ENCODE measurements around the gene OR5H2.
"Not testable (repeated sequence)": the region's sequence is repeated elsewhere in the genome, so short reads cannot be mapped to it uniquely, and the experiment has no call there.

The OR5H2 gene

GRCh38 chr3:98282205-98282604 is at the start of gene OR5H2:
OR5H2 (plus strand) TSS chr3:98282505; CDS start chr3:98282903, 398 bp downstream.
- no peak for DNase-seq (ENCODE audit: low read depth in 3 of 3, low spot score in 1 of 3)

- DNase-seq (ENCODE audit: low read depth in 3 of 3, low spot score in 1 of 3), result no peak
These were observed 48.8 kb upstream of the OR5H2 start for GRCh38 chr3:98233468-98233867.

DNA sequence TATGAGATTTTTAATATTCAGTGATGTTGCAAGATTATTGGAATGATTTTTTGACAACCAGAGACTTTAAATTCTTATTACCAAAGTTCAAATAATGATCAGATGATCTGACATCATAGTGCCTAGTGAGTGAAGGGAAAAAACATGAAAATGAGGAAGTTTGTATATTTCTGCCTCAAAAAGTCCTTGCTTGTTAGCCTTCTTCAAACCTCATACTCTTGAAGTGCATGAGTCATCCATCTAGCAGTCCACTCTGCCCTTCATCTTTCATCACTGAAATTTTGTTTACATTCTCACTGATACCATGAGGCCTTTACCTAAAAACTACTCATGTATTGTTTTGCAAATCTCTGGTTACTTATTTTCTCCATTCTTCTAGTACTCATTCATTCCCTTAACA is 42.2 kb upstream of the OR5H2 start:
- no peak for DNase-seq (ENCODE audit: low read depth in 3 of 3, low spot score in 1 of 3)

- DNase-seq (ENCODE audit: low read depth in 3 of 3, low spot score in 1 of 3), result no peak
These were observed 40.1 kb upstream of the OR5H2 start for GRCh38 chr3:98242155-98242554.

- no peak for DNase-seq (ENCODE audit: low read depth in 3 of 3, low spot score in 1 of 3)
These were observed 38.5 kb upstream of the OR5H2 start for GRCh38 chr3:98243843-98244242.

DNA sequence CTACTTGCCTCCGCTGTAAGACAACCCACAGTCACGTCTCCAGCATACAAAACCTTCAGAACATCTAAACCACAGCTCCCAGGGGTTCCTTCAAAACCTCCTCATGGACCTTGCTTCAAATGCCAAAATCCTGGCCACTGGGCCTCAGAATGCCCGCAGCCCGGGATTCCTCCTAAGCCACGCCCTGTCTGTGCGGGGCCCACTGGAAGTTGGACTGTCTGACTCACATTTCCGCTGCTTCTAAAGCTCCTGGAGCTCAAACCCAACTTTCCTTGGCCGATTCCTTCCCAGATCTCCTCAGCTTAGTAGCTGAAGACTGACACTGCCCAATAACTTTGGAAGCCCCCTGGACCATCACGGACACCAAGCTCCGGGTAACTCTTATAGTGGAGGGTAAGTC is 36.2 kb upstream of the OR5H2 start:
- no peak for DNase-seq (ENCODE audit: low read depth in 3 of 3, low spot score in 1 of 3)

- not testable (repeated sequence) for DNase-seq (ENCODE audit: low read depth in 3 of 3, low spot score in 1 of 3)
These were observed 26.3 kb upstream of the OR5H2 start for GRCh38 chr3:98256026-98256425.

GRCh38 chr3:98259707-98260106 is 22.6 kb upstream of the OR5H2 start:
- no peak for DNase-seq (ENCODE audit: low read depth in 3 of 3, low spot score in 1 of 3)

- no peak for DNase-seq (ENCODE audit: low read depth in 3 of 3, low spot score in 1 of 3)
These were observed 20.3 kb upstream of the OR5H2 start for GRCh38 chr3:98262046-98262445.

- no peak for DNase-seq (ENCODE audit: low read depth in 3 of 3, low spot score in 1 of 3)
These were observed 18.4 kb upstream of the OR5H2 start, which contains the start of gene OR5H6 for GRCh38 chr3:98263944-98264343. OR5H6 (plus strand) TSS chr3:98264244; CDS start chr3:98264333, 89 bp downstream.

DNA sequence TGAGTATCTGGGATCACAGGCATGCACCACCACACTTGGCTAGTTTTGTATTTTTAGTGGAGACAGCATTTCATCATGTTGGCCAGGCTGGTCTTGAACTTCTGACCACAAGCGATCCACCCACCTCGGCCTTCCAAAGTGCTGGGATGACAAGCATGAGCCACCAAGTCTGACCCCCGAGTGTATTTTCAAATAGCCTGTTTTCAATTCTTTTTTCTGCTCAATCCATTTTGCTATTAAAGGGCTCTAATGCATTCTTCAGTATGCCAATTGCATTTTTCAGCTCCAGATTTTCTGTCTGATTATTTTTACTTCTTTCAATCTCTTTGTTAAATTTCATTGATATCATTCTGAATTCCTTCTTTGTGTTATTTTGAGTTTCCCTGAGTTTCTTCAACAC is 12.5 kb upstream of the OR5H2 start:
- no peak for DNase-seq (ENCODE audit: low read depth in 3 of 3, low spot score in 1 of 3)

DNA sequence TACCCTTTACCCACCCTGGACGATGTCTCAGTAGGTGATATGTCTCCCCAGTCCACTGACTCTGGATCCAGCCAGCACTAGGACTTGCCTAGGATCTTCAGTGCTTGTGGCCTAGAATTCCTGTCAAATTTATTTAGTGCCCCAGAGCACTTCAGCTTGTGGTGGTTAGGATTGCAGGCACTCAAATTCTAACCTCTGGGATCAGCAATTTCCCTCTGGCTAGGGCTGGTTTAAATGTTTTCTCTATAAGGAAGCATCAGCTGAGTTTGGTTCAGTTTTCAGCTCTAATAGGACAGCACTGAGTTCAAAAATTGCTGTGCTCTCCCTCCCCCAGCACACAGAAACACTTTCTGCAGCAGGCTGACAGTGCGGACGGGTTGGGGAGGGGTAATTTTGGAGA is 10.2 kb upstream of the OR5H2 start:
- DNase-seq (ENCODE audit: low read depth in 3 of 3, low spot score in 1 of 3), result no peak

- DNase-seq (ENCODE audit: low read depth in 3 of 3, low spot score in 1 of 3), result no peak
These were observed 7.4 kb upstream of the OR5H2 start for GRCh38 chr3:98274914-98275313.

- DNase-seq (ENCODE audit: low read depth in 3 of 3, low spot score in 1 of 3), result no peak
These were observed 8.6 kb downstream of the OR5H2 start for GRCh38 chr3:98290916-98291315.

- DNase-seq (ENCODE audit: low read depth in 3 of 3, low spot score in 1 of 3), result no peak
These were observed 9.1 kb downstream of the OR5H2 start for GRCh38 chr3:98291332-98291957.

DNA sequence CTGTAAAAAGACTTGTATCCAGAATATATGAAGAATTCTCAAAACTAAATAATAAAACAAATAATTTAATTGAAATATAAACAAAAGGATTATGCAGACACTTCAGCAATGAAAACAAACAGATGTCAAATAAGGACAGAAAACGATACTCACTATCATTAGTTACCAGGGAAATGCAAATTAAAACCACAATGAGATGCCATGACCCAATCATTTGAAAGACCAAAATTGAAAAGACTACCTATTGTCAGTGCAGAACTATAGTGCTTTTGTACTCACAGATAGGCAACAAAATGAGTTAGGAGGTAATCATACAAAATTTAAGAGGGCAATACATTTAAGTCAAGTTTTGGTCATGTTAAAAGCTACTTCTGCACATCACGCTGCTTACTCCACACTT is 39.8 kb downstream of the OR5H2 start:
- DNase-seq (ENCODE audit: low read depth in 3 of 3, low spot score in 1 of 3), result no peak

DNA sequence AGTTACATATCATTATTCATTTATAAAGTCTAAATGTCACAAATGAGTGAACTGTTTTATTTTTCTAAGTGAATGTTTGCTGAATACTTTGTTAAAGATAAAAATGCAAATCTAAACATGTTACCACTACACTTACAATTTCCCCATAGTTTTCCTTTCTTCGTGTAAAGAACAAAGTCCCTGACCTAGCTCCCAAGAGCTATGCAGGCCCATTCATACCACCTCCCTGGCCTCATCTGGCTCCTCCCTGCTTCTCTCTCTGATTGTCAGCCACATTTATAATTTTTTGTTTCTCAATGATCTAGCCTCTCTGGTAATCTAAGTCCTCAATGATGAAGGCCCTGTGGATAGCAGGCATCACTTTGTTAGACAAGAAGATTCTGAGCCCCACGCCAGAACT is 40.4 kb downstream of the OR5H2 start:
- DNase-seq (ENCODE audit: low read depth in 3 of 3, low spot score in 1 of 3), result no peak

- no peak for DNase-seq (ENCODE audit: low read depth in 3 of 3, low spot score in 1 of 3)
These were observed 41.1 kb downstream of the OR5H2 start for GRCh38 chr3:98323425-98323824.

DNA sequence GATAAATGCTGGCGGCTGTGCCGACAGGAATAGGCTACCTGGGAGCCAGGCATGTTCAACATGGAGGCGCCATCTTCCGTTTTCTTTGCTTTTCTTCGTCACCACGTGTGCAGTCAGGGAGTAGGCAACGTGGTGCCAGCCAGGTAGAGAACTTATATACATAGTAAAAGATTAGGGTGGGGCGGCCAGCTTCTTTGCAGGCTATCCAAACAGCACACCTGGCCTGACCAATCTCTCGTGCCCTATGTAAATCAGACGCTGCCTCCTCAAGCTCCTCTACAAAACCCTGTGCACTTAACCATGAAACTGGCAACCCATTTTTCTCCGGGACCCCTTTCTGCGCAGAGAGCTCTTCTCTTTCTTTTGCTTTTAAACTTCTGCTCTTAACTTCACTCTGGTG is 42.8 kb downstream of the OR5H2 start:
- DNase-seq (ENCODE audit: low read depth in 3 of 3, low spot score in 1 of 3), result no peak

- DNase-seq (ENCODE audit: low read depth in 3 of 3, low spot score in 1 of 3), result no peak
These were observed 44.0 kb downstream of the OR5H2 start for GRCh38 chr3:98326105-98326893.

- no peak for DNase-seq (ENCODE audit: low read depth in 3 of 3, low spot score in 1 of 3)
These were observed 44.6 kb downstream of the OR5H2 start for GRCh38 chr3:98326945-98327344.

GRCh38 chr3:98328933-98329332 is 46.6 kb downstream of the OR5H2 start:
- DNase-seq (ENCODE audit: low read depth in 3 of 3, low spot score in 1 of 3), result no peak

Measured in stimulated activated CD4-positive, alpha-beta T cell treated with anti-CD3 and anti-CD28 coated beads, TNF-alpha, amount 100 ng/mL, for 1 hour (primary cell).